Right lobe of liver (tissue), 4 donors: ENCODE data around the gene SLC29A3.

ENCODE experiments used
- CTCF ChIP-seq, 4 donors: fragments of 200-600 bp in 3 of 4; fragments of 450-650 bp in 1 of 4; IDR thresholded peaks; one replicate each; pipeline versions ENCODE4 v1.5.1 to v1.8.0; 2016 to 2022; ENCODE audit warnings: antibody characterized with exemption in 4 of 4, mild to moderate bottlenecking in 2 of 4
- POLR2A ChIP-seq: fragments of 450-650 bp; IDR thresholded peaks from one replicate; pipeline ENCODE4 v1.6.1; 2017; ENCODE audit warnings: antibody characterized with exemption, mild to moderate bottlenecking
- donor health status: DM: no; HTN: no; CAD: no.
- donor health status: DM: no; HTN: no; CAD: no.
- donor health status: DM: no; HTN: yes; CAD: no.

- no peak for TF ChIP-seq CTCF (IDR thresholded peaks at IDR 0.05)
- TF ChIP-seq POLR2A = no peak
Observed at GRCh38 chr10:71306979-71307378, 12.1 kb upstream of the SLC29A3 start.
